Measurements from ENCODE around the gene SULT6B1. TPM values are rescaled to one million over a fixed set of nuclear protein-coding genes. Genes with fewer than 3 reads are reported as not detected.
"Not testable (repeated sequence)": the region's sequence is repeated elsewhere in the genome, so short reads cannot be mapped to it uniquely, and the experiment has no call there.

The SULT6B1 gene
- total RNA-seq, 1 donor from 2014 or later = not detected

DNA sequence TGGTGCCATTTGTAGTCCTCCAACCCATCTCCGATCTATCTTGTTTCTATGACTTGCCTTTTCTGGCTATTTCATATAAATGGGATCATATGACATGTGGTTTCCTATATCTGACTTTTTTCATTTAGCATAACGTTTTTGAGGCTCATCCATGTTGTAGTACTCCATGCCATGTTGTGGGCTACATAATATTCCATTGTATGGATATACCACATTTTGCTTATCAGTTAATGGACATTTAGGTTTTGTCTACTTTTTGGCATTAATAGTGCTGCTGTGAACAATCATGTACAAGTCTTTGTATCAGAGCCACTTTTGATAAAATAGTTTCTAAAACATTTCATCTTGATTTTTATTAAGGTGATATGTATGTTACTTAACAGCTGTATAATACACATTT lies 15.2 kb upstream of the SULT6B1 start:
- no peak for ATAC-seq (ENCODE audit: low read depth)
- Mint-ChIP-seq H3K27ac (no peak overlapping the region), H3K4me1 (peaks cover 8% of the 10 kb centered on the region), H3K4me3 (no peak overlapping the region), H3K27me3 (no peaks in the 10 kb centered on the region), H3K36me3 (ENCODE audit: low read depth) (peaks cover 74% of the 10 kb centered on the region), H3K9me3 (peaks cover 23% of the 10 kb centered on the region)
- ChIA-PET CTCF (no interaction called here), POLR2A (no interaction called here)
- intact Hi-C loops (cut with micrococcal nuclease) = loop anchor here (1.0 kb wide), 1 partner anchor 7 kb away; the partner anchor contains the start of gene CEBPZOS
- no peak for DNase-seq
- TF ChIP-seq, protein P1, sequence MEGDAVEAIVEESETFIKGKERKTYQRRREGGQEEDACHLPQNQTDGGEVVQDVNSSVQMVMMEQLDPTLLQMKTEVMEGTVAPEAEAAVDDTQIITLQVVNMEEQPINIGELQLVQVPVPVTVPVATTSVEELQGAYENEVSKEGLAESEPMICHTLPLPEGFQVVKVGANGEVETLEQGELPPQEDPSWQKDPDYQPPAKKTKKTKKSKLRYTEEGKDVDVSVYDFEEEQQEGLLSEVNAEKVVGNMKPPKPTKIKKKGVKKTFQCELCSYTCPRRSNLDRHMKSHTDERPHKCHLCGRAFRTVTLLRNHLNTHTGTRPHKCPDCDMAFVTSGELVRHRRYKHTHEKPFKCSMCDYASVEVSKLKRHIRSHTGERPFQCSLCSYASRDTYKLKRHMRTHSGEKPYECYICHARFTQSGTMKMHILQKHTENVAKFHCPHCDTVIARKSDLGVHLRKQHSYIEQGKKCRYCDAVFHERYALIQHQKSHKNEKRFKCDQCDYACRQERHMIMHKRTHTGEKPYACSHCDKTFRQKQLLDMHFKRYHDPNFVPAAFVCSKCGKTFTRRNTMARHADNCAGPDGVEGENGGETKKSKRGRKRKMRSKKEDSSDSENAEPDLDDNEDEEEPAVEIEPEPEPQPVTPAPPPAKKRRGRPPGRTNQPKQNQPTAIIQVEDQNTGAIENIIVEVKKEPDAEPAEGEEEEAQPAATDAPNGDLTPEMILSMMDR (IDR thresholded peaks at IDR 0.05) = no peak

DNA sequence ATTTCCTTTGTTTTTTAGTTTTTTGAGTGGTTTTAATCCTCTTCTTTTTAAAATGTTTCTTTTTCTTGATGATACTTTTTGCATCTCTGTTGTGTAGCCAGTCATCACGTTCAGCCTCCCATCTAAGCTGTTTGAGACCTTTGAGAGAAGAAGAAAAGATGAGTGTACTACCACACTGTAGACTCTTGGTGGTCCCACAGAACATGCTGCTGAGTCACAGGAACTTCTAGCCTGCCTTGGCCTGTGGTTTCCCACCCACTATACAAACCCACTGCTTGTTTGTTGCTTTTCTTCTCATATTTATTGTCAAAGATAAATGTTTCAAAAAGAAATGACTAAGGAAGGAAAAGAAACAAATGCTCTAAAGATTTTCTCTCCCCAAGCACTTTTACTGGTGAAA lies 13.3 kb upstream of the SULT6B1 start:
- Mint-ChIP-seq H3K27ac (no peak overlapping the region), H3K27me3 (no peaks in the 10 kb centered on the region), H3K4me1 (peaks cover 18% of the 10 kb centered on the region), H3K36me3 (ENCODE audit: low read depth) (peaks cover 55% of the 10 kb centered on the region), H3K9me3 (peaks cover 6% of the 10 kb centered on the region), H3K4me3 (no peak overlapping the region)
- TF ChIP-seq, protein P1 (IDR thresholded peaks at IDR 0.05) = no peak
- no peak for ATAC-seq (ENCODE audit: low read depth)
- ChIA-PET POLR2A (no interaction called here), CTCF (no interaction called here)
- intact Hi-C loops (cut with micrococcal nuclease) = no loop called here
- DNase-seq = no peak

DNA sequence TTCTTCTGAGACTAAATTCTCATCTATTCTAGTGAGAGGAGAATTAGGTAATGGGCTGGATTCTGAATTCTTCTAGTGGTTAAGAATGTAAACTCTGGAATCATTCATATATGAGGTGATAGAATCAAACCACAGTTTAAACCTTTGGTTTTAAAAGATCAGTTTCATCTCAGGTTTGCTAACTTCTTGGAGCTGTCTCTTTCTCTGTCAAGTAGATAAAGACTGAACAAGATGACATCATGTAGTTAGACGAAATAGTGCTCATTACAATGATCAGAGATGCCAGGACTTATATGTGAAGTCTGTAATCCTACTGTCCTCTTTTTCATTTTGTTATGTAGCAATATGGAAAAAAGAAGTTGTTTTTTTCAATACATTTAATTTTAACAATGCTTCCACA lies 12.7 kb upstream of the SULT6B1 start:
- intact Hi-C loops (cut with micrococcal nuclease) = no loop called here
- H3K4me1 Mint-ChIP-seq = peaks cover 22% of the 10 kb centered on the region

DNA sequence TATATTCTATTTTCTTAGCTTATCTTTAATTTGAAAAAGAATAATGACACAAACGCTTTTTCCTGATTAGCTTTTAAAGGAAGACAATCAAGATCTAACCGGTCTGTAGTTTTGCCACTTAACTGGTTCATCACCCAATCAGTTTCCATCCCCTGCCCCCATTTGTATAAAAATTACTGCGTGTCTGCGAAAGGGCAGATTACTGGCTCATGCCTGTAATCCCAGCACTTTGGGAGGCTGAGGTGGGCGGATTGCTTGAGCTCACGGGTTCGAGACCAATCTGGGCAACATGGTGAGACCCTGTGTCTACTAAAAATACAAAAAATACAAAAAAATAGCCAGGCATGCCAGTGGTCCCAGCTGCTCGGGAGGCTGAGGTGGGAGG lies 10.2 kb upstream of the SULT6B1 start:
- ChIA-PET POLR2A (no interaction called here), CTCF (no interaction called here)
- TF ChIP-seq, protein P1 (IDR thresholded peaks at IDR 0.05) = no peak
- intact Hi-C loops (cut with micrococcal nuclease) = loop anchor here (5.0 kb wide), 1 partner anchor 41 kb away; the partner anchor contains the start of gene EIF2AK2
- H3K9me3 Mint-ChIP-seq = peaks cover 2% of the 10 kb centered on the region
- H3K4me1 Mint-ChIP-seq = peaks cover 23% of the 10 kb centered on the region
- H3K4me3 Mint-ChIP-seq = no peak overlapping the region
- DNase-seq = no peak
- no peaks in the 10 kb centered on the region for H3K27me3 Mint-ChIP-seq
- peaks cover 31% of the 10 kb centered on the region for H3K36me3 Mint-ChIP-seq (ENCODE audit: low read depth)
- H3K27ac Mint-ChIP-seq = no peak overlapping the region
- no peak for ATAC-seq (ENCODE audit: low read depth)

More for the DNA sequence above, 12.7 kb upstream of the SULT6B1 start:
- POLR2A ChIA-PET = no interaction called here
- Mint-ChIP-seq H3K27ac (no peak overlapping the region), H3K27me3 (no peaks in the 10 kb centered on the region), H3K9me3 (peaks cover 4% of the 10 kb centered on the region), H3K4me3 (no peak overlapping the region), H3K36me3 (ENCODE audit: low read depth) (peaks cover 54% of the 10 kb centered on the region)
- DNase-seq = no peak
- TF ChIP-seq, protein P1 (IDR thresholded peaks at IDR 0.05) = no peak
- ATAC-seq (ENCODE audit: low read depth) = no peak
- CTCF ChIA-PET = no interaction called here

DNA sequence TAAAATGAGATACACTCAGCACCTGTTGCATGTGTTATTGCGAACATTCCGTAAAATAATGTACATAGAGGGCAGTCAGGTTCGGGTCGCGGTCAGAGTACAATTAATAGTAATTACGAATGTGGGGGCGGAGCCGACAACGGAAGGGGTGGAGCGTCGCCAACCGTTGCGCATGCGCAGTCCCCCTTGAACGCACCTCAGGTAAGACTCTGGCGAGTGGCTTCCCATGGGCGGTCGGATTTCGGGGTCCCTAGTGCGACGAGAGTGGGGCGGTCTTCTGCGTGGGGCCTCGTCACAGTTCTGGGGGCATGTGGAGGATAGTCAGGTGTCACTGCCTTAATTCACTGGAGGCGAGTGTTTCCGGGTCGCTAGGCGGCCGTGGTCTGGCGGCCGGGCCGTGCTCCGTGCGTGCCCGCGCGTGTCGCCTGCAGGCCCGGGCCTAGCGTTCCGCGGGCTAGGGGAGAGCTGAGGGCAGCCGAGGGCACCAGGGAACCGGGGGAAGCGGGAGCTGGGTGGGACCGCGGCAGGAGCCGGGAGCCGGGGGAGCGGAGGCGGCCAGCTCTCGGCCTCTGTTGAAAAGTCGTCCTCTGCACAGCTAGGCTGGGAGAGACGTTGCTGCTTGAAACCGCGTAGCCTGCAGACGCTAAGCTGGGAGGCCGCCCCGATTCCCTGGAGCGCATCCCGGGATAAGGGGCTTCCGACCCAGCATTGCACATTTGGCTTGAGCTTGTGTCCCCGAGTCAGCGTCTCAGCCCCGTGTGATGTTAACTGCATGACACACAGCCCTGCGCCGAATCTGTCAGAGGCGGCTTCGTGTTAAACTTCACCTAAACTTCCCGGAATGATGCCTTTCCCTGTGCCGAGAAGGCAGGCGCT lies 8.1 kb upstream of the SULT6B1 start, which contains the start of gene CEBPZOS:
CEBPZOS (plus strand) TSS at position 177 of the 876 bp plus-strand sequence. CDS start 3,209 bp downstream, outside the sequence.
- Mint-ChIP-seq H3K9me3 (no peaks in the 10 kb centered on the region), H3K4me1 (peaks cover 23% of the 10 kb centered on the region), H3K27ac (peak within 1 kb of the TSS; percentile 98), H3K27me3 (no peaks in the 10 kb centered on the region), H3K36me3 (ENCODE audit: low read depth) (peaks cover 18% of the 10 kb centered on the region), H3K4me3 (peak within 1 kb of the TSS; percentile 99)
- DNase-seq = peak; percentile 87
- peak; percentile 90 for ATAC-seq (ENCODE audit: low read depth)
- ChIA-PET CTCF (no interaction called here), POLR2A (interaction anchor here (0.7 to 1.1 kb wide), 5 partner anchors 17 to 1180 kb away, joined by 3 to 5 read pairs (median 4); partner anchors contain the start of genes CEBPZ, EIF2AK2, GPATCH11 and HEATR5B)
- TF ChIP-seq, protein P1 (IDR thresholded peaks at IDR 0.05) = no peak
- intact Hi-C loops (cut with micrococcal nuclease) = loop anchor here (1.0 to 5.0 kb wide), 5 partner anchors 8 to 230 kb away; partner anchors contain the start of genes CEBPZ, EIF2AK2, GPATCH11 and HEATR5B

DNA sequence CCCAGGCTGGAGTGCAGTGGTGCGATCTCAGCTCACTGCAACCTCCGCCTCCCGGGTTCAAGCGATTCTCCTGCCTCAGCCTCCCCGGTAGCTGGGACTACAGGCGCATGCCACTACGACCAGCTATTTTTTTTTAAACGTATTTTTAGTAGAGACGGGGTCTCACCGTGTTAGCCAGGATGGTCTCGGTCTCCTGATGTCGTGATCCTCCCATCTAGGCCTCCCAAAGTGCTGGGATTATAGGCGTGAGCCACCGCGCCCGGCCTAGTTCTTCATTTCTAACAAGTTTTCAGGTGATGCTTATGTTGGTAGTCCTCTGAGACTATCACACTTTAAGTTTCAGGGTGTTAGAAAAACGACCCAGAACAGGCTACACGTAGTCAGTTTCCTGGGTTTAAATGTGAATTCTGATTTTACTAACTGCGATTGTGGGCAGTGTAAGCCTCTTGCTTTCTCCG lies 7.4 kb upstream of the SULT6B1 start:
- POLR2A ChIA-PET = interaction anchor here (0.5 to 0.7 kb wide), 2 partner anchors 17 to 43 kb away, joined by 3 read pairs; no protein-coding TSS in a partner anchor
- H3K27me3 Mint-ChIP-seq; H3K9me3 Mint-ChIP-seq; DNase-seq; CTCF ChIA-PET; ATAC-seq (ENCODE audit: low read depth): not testable (repeated sequence)
- Mint-ChIP-seq H3K4me3 (peak overlapping the region; percentile 99), H3K27ac (peak overlapping the region; percentile 98), H3K36me3 (ENCODE audit: low read depth) (peaks cover 12% of the 10 kb centered on the region), H3K4me1 (peaks cover 23% of the 10 kb centered on the region)
- intact Hi-C loops (cut with micrococcal nuclease) = loop anchor here (1.0 to 5.0 kb wide), 5 partner anchors 8 to 230 kb away; partner anchors contain the start of genes CEBPZ, EIF2AK2, GPATCH11 and HEATR5B

All from activated B cell treated with CpG ODN at 0.5 μM for 24 hours (primary cell).